ENCODE measurements around the gene CNPY3.
A peak's percentile ranks its signal among the peaks of the same experiment; 100 is the strongest.

DNA sequence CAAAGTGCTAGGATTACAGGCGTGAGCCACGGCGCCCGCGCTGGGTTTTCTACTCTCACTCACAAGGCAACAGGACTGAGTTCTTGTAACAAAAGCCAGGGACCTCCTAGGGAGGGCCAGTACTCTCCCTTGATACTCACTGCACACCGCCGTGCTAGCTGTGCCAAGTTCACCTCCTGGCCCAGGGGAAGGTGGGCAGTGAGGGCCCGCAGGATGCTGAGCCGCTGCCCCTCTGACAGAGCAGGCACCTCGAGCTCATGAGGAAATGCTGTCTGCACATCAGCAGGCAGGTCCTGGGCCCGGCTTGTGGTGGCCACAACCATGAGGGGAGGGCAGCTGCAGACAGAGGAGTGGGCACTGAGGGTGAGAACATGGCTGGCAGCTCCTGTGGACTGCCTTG, 37.9 kb downstream of the CNPY3 start:
- TF ChIP-seq CTCF (IDR thresholded peaks at IDR 0.05) (no peak), POLR2A (IDR thresholded peaks at IDR 0.05) (peak in 2 of 3 donors; percentile 20 to 50)

Measured in body of pancreas (tissue), 4 donors.